Measurements from ENCODE around the gene C6orf136. TPM values are rescaled to one million over a fixed set of nuclear protein-coding genes. Genes with fewer than 3 reads are reported as not detected.

C6orf136 gene
- total and polyA plus RNA-seq, 7 donors, result 7.8 to 60.8 (median 36.7) TPM

DNA sequence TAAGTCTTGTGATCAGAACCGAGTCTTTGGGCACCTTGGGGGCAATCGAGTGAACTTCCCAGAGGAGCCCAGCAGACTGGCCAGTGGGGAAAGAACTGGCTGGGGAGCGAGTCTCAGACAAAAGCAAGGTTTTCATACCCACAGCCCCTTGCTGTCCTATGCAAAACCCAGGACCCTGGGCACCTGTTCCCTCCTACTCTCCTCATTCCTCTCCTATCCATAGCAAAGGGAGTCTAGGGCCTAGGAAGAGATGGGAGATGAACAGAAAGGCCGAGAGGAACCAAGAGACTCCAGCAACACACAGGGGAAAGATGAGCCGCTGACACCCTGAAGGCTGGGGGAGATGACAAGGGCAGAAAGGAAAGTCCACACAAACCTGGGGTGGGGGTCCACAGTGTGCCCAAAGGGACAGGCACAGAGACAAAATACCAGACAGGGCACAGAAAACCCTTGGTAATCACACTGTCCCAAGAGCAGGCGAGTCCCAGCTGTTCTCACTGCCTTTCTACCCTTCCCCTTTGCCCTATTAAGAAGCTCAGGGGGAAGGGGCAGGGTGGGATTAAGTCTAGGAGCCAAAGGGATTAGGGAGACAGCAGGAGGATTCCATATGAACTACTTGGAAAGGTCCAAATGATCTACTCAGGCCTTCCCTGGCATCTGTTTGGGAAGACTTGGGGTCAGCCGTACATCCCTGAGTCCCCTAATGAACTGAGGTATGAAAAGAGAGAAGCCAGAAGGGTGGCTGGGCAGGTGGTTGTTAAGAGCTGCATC is 33.0 kb downstream of the C6orf136 start:
- TF ChIP-seq, protein P1, sequence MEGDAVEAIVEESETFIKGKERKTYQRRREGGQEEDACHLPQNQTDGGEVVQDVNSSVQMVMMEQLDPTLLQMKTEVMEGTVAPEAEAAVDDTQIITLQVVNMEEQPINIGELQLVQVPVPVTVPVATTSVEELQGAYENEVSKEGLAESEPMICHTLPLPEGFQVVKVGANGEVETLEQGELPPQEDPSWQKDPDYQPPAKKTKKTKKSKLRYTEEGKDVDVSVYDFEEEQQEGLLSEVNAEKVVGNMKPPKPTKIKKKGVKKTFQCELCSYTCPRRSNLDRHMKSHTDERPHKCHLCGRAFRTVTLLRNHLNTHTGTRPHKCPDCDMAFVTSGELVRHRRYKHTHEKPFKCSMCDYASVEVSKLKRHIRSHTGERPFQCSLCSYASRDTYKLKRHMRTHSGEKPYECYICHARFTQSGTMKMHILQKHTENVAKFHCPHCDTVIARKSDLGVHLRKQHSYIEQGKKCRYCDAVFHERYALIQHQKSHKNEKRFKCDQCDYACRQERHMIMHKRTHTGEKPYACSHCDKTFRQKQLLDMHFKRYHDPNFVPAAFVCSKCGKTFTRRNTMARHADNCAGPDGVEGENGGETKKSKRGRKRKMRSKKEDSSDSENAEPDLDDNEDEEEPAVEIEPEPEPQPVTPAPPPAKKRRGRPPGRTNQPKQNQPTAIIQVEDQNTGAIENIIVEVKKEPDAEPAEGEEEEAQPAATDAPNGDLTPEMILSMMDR (IDR thresholded peaks at IDR 0.05), result no peak
- TF ChIP-seq EP300 (IDR thresholded peaks at IDR 0.05), result no peak
- TF ChIP-seq POLR2AphosphoS5 (IDR thresholded peaks at IDR 0.05), result no peak
- no peak for TF ChIP-seq POLR2A (IDR thresholded peaks at IDR 0.05)
- Histone ChIP-seq H3K36me3 (peaks cover 15 to 42% (median 28%) of the 10 kb centered on the region in 4 donors), H3K4me1 (peaks cover 0 to 66% (median 61%) of the 10 kb centered on the region in 4 donors), H3K27ac (peak overlapping the region; percentile 94 to 99 (median 98)), H3K27me3 (no peaks in the 10 kb centered on the region), H3K9me3 (no peaks in the 10 kb centered on the region), H3K4me3 (peak overlapping the region in 2 of 4 donors; percentile 63 to 79)
- no peak for DNase-seq
- intact Hi-C loops (cut with DNase I), result loop anchor here (1.0 to 5.0 kb wide), 3 partner anchors 42 to 197 kb away; no protein-coding TSS in a partner anchor
- WGBS, 2 donors, result 66 to 74% methylated on average over 7 of the region's 7 CpGs

DNA sequence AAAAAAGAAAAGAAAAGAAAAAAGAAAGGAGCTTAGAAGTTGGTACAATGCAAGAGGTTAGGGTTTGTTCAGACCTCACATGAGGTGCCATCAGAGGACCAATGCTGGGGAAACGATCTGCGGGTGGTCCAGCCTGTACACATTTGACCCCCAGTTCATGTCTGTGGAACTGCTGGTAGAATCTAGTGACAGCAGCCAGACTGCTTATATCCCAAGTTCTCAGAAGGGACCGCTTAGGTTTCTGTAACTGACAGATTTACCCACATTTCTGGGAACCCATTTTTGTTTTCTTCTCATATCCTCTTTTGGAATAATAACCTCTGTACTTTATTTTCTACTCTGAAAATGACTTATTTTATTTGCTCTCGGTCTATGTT is 34.8 kb downstream of the C6orf136 start:
- Histone ChIP-seq H3K27ac (peak overlapping the region; percentile 94 to 99 (median 98)), H3K27me3 (no peaks in the 10 kb centered on the region), H3K4me1 (peaks cover 0 to 79% (median 72%) of the 10 kb centered on the region in 4 donors), H3K4me3 (peak overlapping the region; percentile 7 to 87 (median 71)), H3K36me3 (peaks cover 7 to 32% (median 19%) of the 10 kb centered on the region in 4 donors), H3K9me3 (no peaks in the 10 kb centered on the region)
- DNase-seq, result no peak
- TF ChIP-seq POLR2A (IDR thresholded peaks at IDR 0.05) (no peak), POLR2AphosphoS5 (IDR thresholded peaks at IDR 0.05) (no peak), EP300 (IDR thresholded peaks at IDR 0.05) (no peak)
- TF ChIP-seq, protein P1 (IDR thresholded peaks at IDR 0.05), result no peak
- intact Hi-C loops (cut with DNase I), result loop anchor here (2.0 to 5.0 kb wide), 2 partner anchors 101 to 146 kb away; no protein-coding TSS in a partner anchor
- 27 to 74% methylated on average over 4 of the region's 4 CpGs for WGBS, 2 donors

DNA sequence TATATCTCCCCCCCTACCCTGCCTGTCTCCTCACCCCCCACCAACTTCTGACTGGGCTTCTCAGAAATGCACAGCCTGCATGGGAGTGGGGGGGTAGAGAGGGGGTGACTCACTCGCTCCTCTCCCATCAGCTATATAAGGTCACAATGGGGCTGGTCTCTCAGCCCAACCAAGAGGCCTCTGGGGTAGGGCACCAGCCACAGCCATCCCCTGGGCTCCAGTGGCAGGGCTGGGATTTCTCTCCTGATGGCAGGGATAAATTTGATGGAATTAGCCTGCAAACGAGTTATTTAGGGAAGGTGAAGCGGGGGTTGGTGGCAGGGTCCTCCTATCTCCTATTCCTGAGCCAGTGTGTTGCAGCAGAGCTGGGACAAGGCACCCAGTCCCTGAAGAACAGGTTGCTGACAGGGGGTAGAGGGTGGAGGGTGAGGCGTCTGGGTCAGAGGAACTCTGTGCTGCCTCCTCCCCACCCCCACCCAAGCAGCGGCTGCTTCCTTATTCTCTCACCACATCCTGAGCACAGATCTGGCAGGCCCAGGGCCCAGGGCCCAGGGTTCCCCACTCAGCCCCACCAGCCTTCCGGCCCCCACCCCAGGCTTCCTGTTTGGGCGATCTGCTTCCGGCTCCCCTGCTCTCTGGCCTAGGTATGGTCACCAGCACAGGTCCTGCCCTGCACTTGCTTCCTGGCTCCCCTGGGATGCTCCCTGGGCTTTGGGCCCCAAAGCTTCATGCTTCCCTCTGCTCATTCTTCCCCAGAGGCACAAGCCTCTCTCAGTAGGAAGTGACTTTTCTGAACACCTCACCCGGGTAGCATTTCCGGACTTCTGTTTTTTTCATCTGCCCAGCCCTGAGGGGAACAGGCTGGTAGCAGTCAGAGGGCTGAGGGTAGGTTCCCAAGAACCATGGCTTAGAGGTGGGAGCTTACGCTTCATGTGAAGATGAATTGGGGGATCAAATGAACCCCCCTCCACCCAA is 35.5 kb downstream of the C6orf136 start:
- WGBS, 2 donors, result 30 to 62% methylated on average over 11 of the region's 11 CpGs
- intact Hi-C loops (cut with DNase I), result loop anchor here (2.0 to 5.0 kb wide), 2 partner anchors 100 to 145 kb away; no protein-coding TSS in a partner anchor
- TF ChIP-seq POLR2AphosphoS5 (IDR thresholded peaks at IDR 0.05) (peak; percentile 87 to 93 (median 90)), EP300 (IDR thresholded peaks at IDR 0.05) (peak in 2 of 4 donors; percentile 9 to 21), POLR2A (IDR thresholded peaks at IDR 0.05) (peak; percentile 79 to 87)
- TF ChIP-seq, protein P1 (IDR thresholded peaks at IDR 0.05), result no peak
- DNase-seq, result peak; percentile 94
- H3K36me3 ChIP-seq, result peaks cover 2 to 25% (median 13%) of the 10 kb centered on the region in 4 donors
- peak overlapping the region; percentile 94 to 99 (median 98) for H3K27ac ChIP-seq
- H3K27me3 ChIP-seq, result no peaks in the 10 kb centered on the region
- H3K9me3 ChIP-seq, result no peaks in the 10 kb centered on the region
- peak overlapping the region; percentile 63 to 87 (median 72) for H3K4me3 ChIP-seq
- H3K4me1 ChIP-seq, result peaks cover 0 to 79% (median 73%) of the 10 kb centered on the region in 4 donors

DNA sequence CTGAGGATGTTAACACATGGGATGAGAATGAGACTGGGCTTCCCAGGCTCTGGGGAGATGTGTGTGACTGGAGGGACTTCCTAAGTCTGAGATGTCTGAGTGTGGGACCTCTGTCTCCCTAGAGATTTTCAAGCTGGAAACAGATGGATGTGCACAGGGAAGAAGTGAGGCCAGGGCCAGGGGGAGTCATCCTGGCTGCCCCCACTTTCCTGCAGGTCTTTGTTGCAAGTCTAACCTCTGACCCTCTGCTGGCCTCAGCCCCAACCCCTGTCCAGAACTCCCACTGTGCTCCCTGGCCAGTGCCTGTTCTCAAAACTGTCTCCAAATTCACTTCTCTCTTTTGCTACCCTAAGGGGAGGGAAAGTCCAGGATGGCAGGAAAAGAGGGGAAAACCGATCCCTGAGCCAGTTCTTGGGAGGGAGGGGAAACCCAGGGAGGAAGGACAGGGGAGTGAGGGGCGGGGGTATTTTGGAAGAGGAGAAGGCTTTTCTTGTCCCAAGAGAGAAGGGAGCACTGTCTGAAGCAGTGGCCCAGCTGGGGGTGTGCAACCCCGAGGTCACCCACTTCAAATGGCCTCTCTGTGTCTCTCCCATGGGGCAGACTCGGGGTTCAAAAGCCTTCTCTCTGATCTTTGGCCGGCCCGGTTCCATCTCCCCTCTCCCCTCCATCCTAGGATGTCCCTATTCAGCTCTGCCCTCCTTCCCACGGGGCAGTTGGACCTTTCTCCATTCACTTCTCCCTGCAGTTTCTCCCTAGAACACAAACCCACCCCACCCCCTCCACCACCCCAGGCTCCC is 36.4 kb downstream of the C6orf136 start:
- H3K4me1 ChIP-seq, result peaks cover 0 to 86% (median 81%) of the 10 kb centered on the region in 4 donors
- DNase-seq, result peak; percentile 72
- 23 to 60% methylated on average over 7 of the region's 7 CpGs for WGBS, 2 donors

More for the DNA sequence above, 36.4 kb downstream of the C6orf136 start:
- H3K27me3 ChIP-seq, result no peaks in the 10 kb centered on the region
- H3K36me3 ChIP-seq, result peaks cover 0 to 16% (median 5%) of the 10 kb centered on the region in 4 donors
- peak overlapping the region; percentile 63 to 87 (median 72) for H3K4me3 ChIP-seq
- H3K27ac ChIP-seq, result peak overlapping the region; percentile 94 to 99 (median 98)
- no peaks in the 10 kb centered on the region for H3K9me3 ChIP-seq
- intact Hi-C loops (cut with DNase I), result loop anchor here (2.0 to 5.0 kb wide), 2 partner anchors 99 to 144 kb away; no protein-coding TSS in a partner anchor
- TF ChIP-seq, protein P1 (IDR thresholded peaks at IDR 0.05), result no peak
- TF ChIP-seq EP300 (IDR thresholded peaks at IDR 0.05) (no peak), POLR2A (IDR thresholded peaks at IDR 0.05) (no peak), POLR2AphosphoS5 (IDR thresholded peaks at IDR 0.05) (no peak)

Measured in sigmoid colon (tissue), 7 donors.